Type B pancreatic cell (in vitro differentiated cells): ENCODE measurements around the gene PMEPA1. TPM values are rescaled to one million over a fixed set of nuclear protein-coding genes. Genes with fewer than 3 reads are reported as not detected.

ENCODE experiments used
- DNase-seq: peaks from one replicate; pipeline ENCODE4 v3.0.0; 2021; ENCODE audit warnings: mixed read lengths; ENCODE audit not compliant: unreplicated experiment; ENCODE audit errors: extremely low spot score
- H3K27ac Mint-ChIP-seq: 2 replicates; pipeline ENCODE4 v1.8.0; 2021; ENCODE audit warnings: mild to moderate bottlenecking, mixed read lengths
- H3K27me3 Mint-ChIP-seq: 2 replicates; pipeline ENCODE4 v1.8.0; 2021; ENCODE audit warnings: mixed read lengths
- H3K36me3 Mint-ChIP-seq: 2 replicates; pipeline ENCODE4 v1.8.0; 2021; ENCODE audit warnings: mixed read lengths
- H3K4me1 Mint-ChIP-seq: one replicate; pipeline ENCODE4 v1.8.0; 2021; ENCODE audit warnings: mixed read lengths; ENCODE audit not compliant: unreplicated experiment
- H3K4me3 Mint-ChIP-seq: 2 replicates; pipeline ENCODE4 v1.8.0; 2021; ENCODE audit warnings: mild to moderate bottlenecking, mixed read lengths
- H3K9me3 Mint-ChIP-seq: 2 replicates; pipeline ENCODE4 v1.8.0; 2021; ENCODE audit warnings: mixed read lengths
- total RNA-seq: library from RNA; stranded (reverse); gene quantifications from 2 replicates; pipeline ENCODE4 v1.2.1, GENCODE V29; 2021; ENCODE audit warnings: low replicate concordance
- TF ChIP-seq, protein P1 (sequence below): fragments of 200-600 bp; sonication (generic); conservative IDR thresholded peaks from 2 replicates; pipeline ENCODE4 v1.5.0; 2021; ENCODE audit warnings: antibody characterized with exemption, mild to moderate bottlenecking

The PMEPA1 gene
- total RNA-seq, 1 donor from 2014 or later, result 8.8 TPM

GRCh38 chr20:57650756-57651483, 58.9 kb downstream of the PMEPA1 start:
- Mint-ChIP-seq H3K4me1 (peaks cover 6% of the 10 kb centered on the region), H3K36me3 (no peaks in the 10 kb centered on the region), H3K27ac (no peak overlapping the region), H3K27me3 (peaks cover 20% of the 10 kb centered on the region), H3K9me3 (peaks cover 5% of the 10 kb centered on the region), H3K4me3 (no peak overlapping the region)
- DNase-seq, result no peak
- TF ChIP-seq, protein P1, sequence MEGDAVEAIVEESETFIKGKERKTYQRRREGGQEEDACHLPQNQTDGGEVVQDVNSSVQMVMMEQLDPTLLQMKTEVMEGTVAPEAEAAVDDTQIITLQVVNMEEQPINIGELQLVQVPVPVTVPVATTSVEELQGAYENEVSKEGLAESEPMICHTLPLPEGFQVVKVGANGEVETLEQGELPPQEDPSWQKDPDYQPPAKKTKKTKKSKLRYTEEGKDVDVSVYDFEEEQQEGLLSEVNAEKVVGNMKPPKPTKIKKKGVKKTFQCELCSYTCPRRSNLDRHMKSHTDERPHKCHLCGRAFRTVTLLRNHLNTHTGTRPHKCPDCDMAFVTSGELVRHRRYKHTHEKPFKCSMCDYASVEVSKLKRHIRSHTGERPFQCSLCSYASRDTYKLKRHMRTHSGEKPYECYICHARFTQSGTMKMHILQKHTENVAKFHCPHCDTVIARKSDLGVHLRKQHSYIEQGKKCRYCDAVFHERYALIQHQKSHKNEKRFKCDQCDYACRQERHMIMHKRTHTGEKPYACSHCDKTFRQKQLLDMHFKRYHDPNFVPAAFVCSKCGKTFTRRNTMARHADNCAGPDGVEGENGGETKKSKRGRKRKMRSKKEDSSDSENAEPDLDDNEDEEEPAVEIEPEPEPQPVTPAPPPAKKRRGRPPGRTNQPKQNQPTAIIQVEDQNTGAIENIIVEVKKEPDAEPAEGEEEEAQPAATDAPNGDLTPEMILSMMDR, result no peak

DNA sequence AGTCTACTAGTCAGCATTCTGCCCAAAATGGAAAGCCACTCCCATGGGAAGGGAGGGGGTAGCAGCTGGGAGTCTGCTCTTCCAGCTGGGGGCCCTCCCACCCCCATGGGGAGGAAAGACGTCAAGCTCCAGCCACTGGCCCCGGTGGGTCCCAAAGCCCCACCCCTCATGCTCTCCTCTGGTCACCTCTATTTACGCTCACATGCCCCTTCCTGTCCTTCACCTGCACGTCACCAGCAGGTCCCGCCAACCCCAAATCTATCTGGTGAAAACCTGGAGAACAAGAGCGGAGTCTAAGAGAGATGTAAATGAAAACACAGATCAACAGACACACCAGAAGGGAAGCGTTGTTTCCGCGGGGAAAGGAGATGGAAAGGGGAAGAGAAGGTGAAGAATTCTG, 59.5 kb downstream of the PMEPA1 start:
- no peak overlapping the region for H3K27ac Mint-ChIP-seq
- TF ChIP-seq, protein P1, result no peak
- H3K36me3 Mint-ChIP-seq, result no peaks in the 10 kb centered on the region
- H3K27me3 Mint-ChIP-seq, result peaks cover 20% of the 10 kb centered on the region
- peaks cover 8% of the 10 kb centered on the region for H3K9me3 Mint-ChIP-seq
- peaks cover 6% of the 10 kb centered on the region for H3K4me1 Mint-ChIP-seq
- no peak overlapping the region for H3K4me3 Mint-ChIP-seq
- no peak for DNase-seq

DNA sequence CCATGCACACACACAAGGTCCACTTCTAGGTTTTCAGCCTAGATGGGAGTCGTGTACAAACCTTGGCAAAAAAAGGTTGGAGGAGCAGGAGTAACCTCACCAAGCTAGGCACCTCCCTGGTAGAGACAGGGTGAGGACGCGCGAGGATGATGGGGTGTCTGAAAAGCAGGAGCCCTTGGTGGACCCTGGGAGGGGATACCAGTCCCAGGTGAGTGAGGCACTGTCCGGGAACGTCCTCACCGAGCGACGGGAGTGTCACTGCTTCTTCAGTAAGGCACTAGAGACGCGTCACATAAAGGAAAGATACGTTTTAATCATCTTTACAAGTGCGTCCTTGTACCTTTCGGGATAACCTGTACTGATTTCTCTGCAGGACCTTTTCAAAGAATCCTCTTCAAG, 60.2 kb downstream of the PMEPA1 start:
- Mint-ChIP-seq H3K27ac (no peak overlapping the region), H3K4me3 (no peak overlapping the region), H3K36me3 (no peaks in the 10 kb centered on the region), H3K4me1 (peaks cover 5% of the 10 kb centered on the region), H3K9me3 (peaks cover 8% of the 10 kb centered on the region), H3K27me3 (peaks cover 20% of the 10 kb centered on the region)
- no peak for DNase-seq
- TF ChIP-seq, protein P1, result no peak

- Mint-ChIP-seq H3K27me3 (peaks cover 16% of the 10 kb centered on the region), H3K4me3 (no peak overlapping the region), H3K27ac (no peak overlapping the region), H3K36me3 (no peaks in the 10 kb centered on the region), H3K9me3 (peaks cover 8% of the 10 kb centered on the region), H3K4me1 (no peaks in the 10 kb centered on the region)
- TF ChIP-seq, protein P1, result no peak
- DNase-seq, result no peak
Measured at GRCh38 chr20:57648878-57649616, 60.8 kb downstream of the PMEPA1 start.

DNA sequence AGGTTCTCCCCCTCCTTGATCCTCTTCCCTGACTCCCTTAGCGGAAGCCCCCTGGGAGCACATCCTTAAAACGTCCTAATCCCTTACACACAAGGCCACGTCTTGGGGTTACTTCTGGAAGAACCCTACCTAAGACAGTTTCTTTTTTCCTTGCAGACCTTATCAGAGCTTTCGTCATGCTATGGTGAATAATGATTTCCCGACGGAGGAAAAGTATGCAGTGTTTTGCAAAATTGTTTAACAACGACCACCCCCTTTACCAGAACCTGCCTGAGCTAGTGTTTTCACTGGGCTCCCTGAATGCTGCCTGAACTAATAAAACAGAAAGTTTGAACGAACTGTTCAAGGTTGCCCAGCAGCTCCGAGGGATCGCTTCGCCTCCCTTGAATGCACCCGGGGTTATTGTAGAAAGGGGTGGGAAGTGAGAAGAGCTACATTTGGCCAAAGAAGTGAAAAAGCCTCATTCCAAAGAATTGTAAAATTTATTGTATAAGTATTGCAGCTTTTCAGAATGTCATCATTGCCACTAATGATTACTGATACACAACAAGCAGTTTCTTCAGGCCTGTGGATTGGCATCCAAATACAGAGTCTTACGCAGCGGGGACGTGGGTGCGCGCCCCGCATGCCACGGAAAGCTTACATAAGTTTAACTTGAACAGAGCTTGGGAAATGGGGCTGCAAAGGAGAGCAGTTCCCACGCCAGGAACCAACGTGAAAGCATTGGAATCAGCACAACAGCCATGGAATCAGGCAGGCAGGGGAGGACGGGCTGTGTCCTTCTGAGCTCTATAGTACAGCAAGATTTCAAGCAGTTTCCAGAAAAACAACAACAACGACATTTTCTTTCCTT, 61.7 kb downstream of the PMEPA1 start:
- Mint-ChIP-seq H3K9me3 (peaks cover 8% of the 10 kb centered on the region), H3K27me3 (peaks cover 18% of the 10 kb centered on the region), H3K4me3 (no peak overlapping the region), H3K4me1 (no peaks in the 10 kb centered on the region), H3K36me3 (no peaks in the 10 kb centered on the region), H3K27ac (no peak overlapping the region)
- no peak for DNase-seq
- TF ChIP-seq, protein P1, result no peak
